Smooth muscle cell (in vitro differentiated cells): Measurements from ENCODE around the gene PNRC1. TPM values are rescaled to one million over a fixed set of nuclear protein-coding genes. Genes with fewer than 3 reads are reported as not detected.
A peak's percentile ranks its signal among the peaks of the same experiment; 100 is the strongest.
"Not testable (repeated sequence)": the region's sequence is repeated elsewhere in the genome, so short reads cannot be mapped to it uniquely, and the experiment has no call there.

Experiments
- DNase-seq: peaks from one replicate; lab custom pipeline; 2025; ENCODE audit not compliant: unreplicated experiment; lab: John Stamatoyannopoulos, UW
- H2AFZ ChIP-seq: fragments of 200-600 bp; sonication (generic); 2 replicates; pipeline ENCODE4 v1.6.0; 2016; ENCODE audit warnings: antibody characterized with exemption, low read depth, mild to moderate bottlenecking
- H3F3A ChIP-seq: fragments of 200-600 bp; sonication (generic); 2 replicates; pipeline ENCODE4 v1.6.0; 2017; ENCODE audit warnings: antibody characterized with exemption, low read depth
- H3K27ac ChIP-seq: fragments of 200-600 bp; sonication (generic); 2 replicates; pipeline ENCODE4 v1.5.1; 2016; ENCODE audit warnings: low read depth, mild to moderate bottlenecking
- H3K27me3 ChIP-seq: fragments of 200-600 bp; sonication (generic); 2 replicates; pipeline ENCODE4 v1.6.1; 2016; ENCODE audit warnings: low read depth, mild to moderate bottlenecking
- H3K36me3 ChIP-seq: fragments of 200-600 bp; sonication (generic); 2 replicates; pipeline ENCODE4 v1.5.1; 2016; ENCODE audit warnings: low read depth
- H3K4me1 ChIP-seq: fragments of 200-600 bp; sonication (generic); 2 replicates; pipeline ENCODE4 v1.5.1; 2016; ENCODE audit warnings: low read depth
- H3K4me2 ChIP-seq: fragments of 200-600 bp; sonication (generic); 2 replicates; pipeline ENCODE4 v1.6.0; 2016; ENCODE audit warnings: mild to moderate bottlenecking
- H3K4me3 ChIP-seq: fragments of 200-600 bp; sonication (generic); 2 replicates; pipeline ENCODE4 v1.5.1; 2016; ENCODE audit warnings: mild to moderate bottlenecking
- H3K79me2 ChIP-seq: fragments of 200-600 bp; sonication (generic); 2 replicates; pipeline ENCODE4 v1.6.0; 2016; ENCODE audit warnings: low read depth, mild to moderate bottlenecking
- H3K9ac ChIP-seq: fragments of 200-600 bp; sonication (generic); 2 replicates; pipeline ENCODE4 v1.6.0; 2016; ENCODE audit warnings: low read depth
- H3K9me3 ChIP-seq: fragments of 200-600 bp; sonication (generic); replicated peaks from 2 replicates; pipeline ENCODE4 v1.5.1; 2016; ENCODE audit warnings: low read depth
- H4K20me1 ChIP-seq: fragments of 200-600 bp; sonication (generic); 2 replicates; pipeline ENCODE4 v1.6.0; 2016; ENCODE audit warnings: low read depth
- CTCF ChIP-seq: fragments of 200-600 bp; sonication (generic); IDR thresholded peaks from 2 replicates; pipeline ENCODE4 v1.5.1; 2017; ENCODE audit warnings: borderline replicate concordance, mild to moderate bottlenecking, antibody characterized with exemption; ENCODE audit not compliant: insufficient read depth, poor library complexity, severe bottlenecking
- WGBS: methylation state at CpG from one replicate; pipeline ENCODE4 v1.1.7; 2016; ENCODE audit warnings: low lambda C conversion rate; 5-methylcytosine and 5-hydroxymethylcytosine counted together
- polyA plus RNA-seq: library from polyadenylated mRNA; unstranded; fragments of >200 nt; fragmentation: Nextera tagmentation; extraction: Ambion mirVana; gene quantifications from 2 replicates; pipeline ENCODE4 v1.2.1, GENCODE V29; 2016
- total RNA-seq: library from RNA; depleted of rRNA; stranded (reverse); fragments of >200 nt; gene quantifications from 2 replicates; pipeline ENCODE4 v1.2.3, GENCODE V29; 2014

The PNRC1 gene
- total and polyA plus RNA-seq, 2 experiments from 2014 or later = 188 to 198 TPM

GRCh38 chr6:89121934-89122333 is 41.4 kb downstream of the PNRC1 start:
- no peak overlapping the region for H2AFZ ChIP-seq
- peaks cover 6% of the 10 kb centered on the region for H3F3A ChIP-seq
- no peaks in the 10 kb centered on the region for H3K27me3 ChIP-seq
- H3K4me3 ChIP-seq = no peak overlapping the region
- H4K20me1 ChIP-seq = no peaks in the 10 kb centered on the region
- no peaks in the 10 kb centered on the region for H3K9me3 ChIP-seq
- peaks cover 1% of the 10 kb centered on the region for H3K4me1 ChIP-seq
- H3K36me3 ChIP-seq = no peaks in the 10 kb centered on the region
- no peak for TF ChIP-seq CTCF
- no peak for DNase-seq
- H3K27ac ChIP-seq = no peak overlapping the region
- H3K9ac ChIP-seq = no peak overlapping the region
- H3K79me2 ChIP-seq = no peaks in the 10 kb centered on the region
- no peak overlapping the region for H3K4me2 ChIP-seq
- WGBS = 86% methylated on average over 1 of the region's 1 CpG

- peaks cover 6% of the 10 kb centered on the region for H3F3A ChIP-seq
- no peaks in the 10 kb centered on the region for H3K27me3 ChIP-seq
- H3K36me3 ChIP-seq = no peaks in the 10 kb centered on the region
- no peak overlapping the region for H3K27ac ChIP-seq
- DNase-seq = no peak
- H3K4me3 ChIP-seq = no peak overlapping the region
- no peak overlapping the region for H3K9ac ChIP-seq
- H4K20me1 ChIP-seq = no peaks in the 10 kb centered on the region
- no peaks in the 10 kb centered on the region for H3K4me1 ChIP-seq
- peak; percentile 44 for TF ChIP-seq CTCF
- H3K9me3 ChIP-seq = no peaks in the 10 kb centered on the region
- H2AFZ ChIP-seq = no peak overlapping the region
- H3K4me2 ChIP-seq = no peak overlapping the region
- no peaks in the 10 kb centered on the region for H3K79me2 ChIP-seq
Measured at GRCh38 chr6:89122625-89123024, 42.1 kb downstream of the PNRC1 start.

GRCh38 chr6:89128256-89128671 is 47.7 kb downstream of the PNRC1 start:
- H3K79me2 ChIP-seq, H3K27me3 ChIP-seq, H3K4me3 ChIP-seq, H3K9me3 ChIP-seq, DNase-seq, H3K27ac ChIP-seq, H3K36me3 ChIP-seq, H3K4me2 ChIP-seq, H4K20me1 ChIP-seq, H2AFZ ChIP-seq, H3K4me1 ChIP-seq, H3F3A ChIP-seq, H3K9ac ChIP-seq: not testable (repeated sequence)
- WGBS = 88% methylated on average over 2 of the region's 2 CpGs

DNA sequence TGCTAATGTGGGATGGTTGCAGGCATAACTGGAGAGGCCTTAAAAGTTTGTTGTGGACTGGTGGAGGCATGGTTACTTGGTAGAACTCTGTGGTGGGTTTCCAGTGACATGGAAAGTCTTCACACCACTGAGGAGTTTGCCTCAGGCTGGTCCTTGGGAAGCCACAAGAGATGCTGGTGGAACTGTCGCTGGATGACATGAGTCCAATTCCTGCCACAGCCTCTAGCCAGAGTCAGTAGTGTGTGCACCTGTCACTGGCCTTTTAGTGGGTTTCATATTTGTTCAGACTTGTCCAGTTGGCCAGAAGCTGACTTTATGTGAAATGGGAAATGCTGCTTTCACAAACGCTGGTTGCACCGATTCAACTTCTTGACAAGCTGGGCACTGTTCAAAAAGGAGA is 51.0 kb downstream of the PNRC1 start:
- H3K4me1 ChIP-seq = no peaks in the 10 kb centered on the region
- H3K4me3 ChIP-seq = no peak overlapping the region
- H3K9me3 ChIP-seq = no peaks in the 10 kb centered on the region
- H3K9ac ChIP-seq = no peak overlapping the region
- TF ChIP-seq CTCF = no peak
- H3K27ac ChIP-seq = no peak overlapping the region
- H4K20me1 ChIP-seq = no peaks in the 10 kb centered on the region
- no peaks in the 10 kb centered on the region for H3K79me2 ChIP-seq
- no peaks in the 10 kb centered on the region for H3K36me3 ChIP-seq
- no peak for DNase-seq
- 97% methylated on average over 3 of the region's 3 CpGs for WGBS
- no peak overlapping the region for H2AFZ ChIP-seq
- H3F3A ChIP-seq = no peaks in the 10 kb centered on the region
- H3K4me2 ChIP-seq = no peak overlapping the region
- no peaks in the 10 kb centered on the region for H3K27me3 ChIP-seq
